Ascending aorta (tissue), 2 donors: ENCODE results near the gene SLC35B2. TPM values are rescaled to one million over a fixed set of nuclear protein-coding genes. Genes with fewer than 3 reads are reported as not detected.

ENCODE experiments used
- DNase-seq, 2 donors: peaks; one replicate each; pipeline ENCODE4 v3.0.0-alpha.2; 2019; ENCODE audit warnings: low spot score in 2 of 2
- H3K27ac ChIP-seq, 2 donors: fragments of 200-600 bp; sonication (generic); one replicate each; pipeline ENCODE4 v1.5.1; 2016 to 2017; ENCODE audit warnings: mild to moderate bottlenecking in 1 of 2
- H3K27me3 ChIP-seq: fragments of 200-600 bp; sonication (generic); one replicate; pipeline ENCODE4 v1.5.1; 2017
- H3K36me3 ChIP-seq, 2 donors: fragments of 200-600 bp; sonication (generic); one replicate each; pipeline ENCODE4 v1.5.1; 2016
- H3K4me1 ChIP-seq, 2 donors: fragments of 200-600 bp; sonication (generic); one replicate each; pipeline ENCODE4 v1.5.1; 2016 to 2017; ENCODE audit warnings: mild to moderate bottlenecking in 1 of 2
- H3K4me3 ChIP-seq, 2 donors: fragments of 200-600 bp; sonication (generic); one replicate each; pipeline ENCODE4 v1.5.1; 2016 to 2017; ENCODE audit warnings: mild to moderate bottlenecking in 1 of 2
- H3K9me3 ChIP-seq, 2 donors: fragments of 200-600 bp; sonication (generic); one replicate each; pipeline ENCODE4 v1.5.1; 2016
- intact Hi-C: fragments of 100-400 bp; cut with DNase I; formaldehyde crosslinking; loops from one replicate; pipeline ENCODE4 v1.15.1; 2023
- total RNA-seq: library from RNA; depleted of rRNA; stranded (reverse); fragments of >200 nt; gene quantifications from one replicate; pipeline ENCODE4 v1.1.0, GENCODE V29; 2016
- TF ChIP-seq, protein P1 (sequence below), 3 experiments: fragments of 200-600 bp in 2 of 3; fragments of 450-650 bp in 1 of 3; sonication (generic) in 2 of 3; IDR thresholded peaks; one replicate each; pipeline ENCODE4 v1.5.1; 2016 to 2019; ENCODE audit warnings: antibody characterized with exemption in 3 of 3, mild to moderate bottlenecking in 1 of 3, moderate library complexity in 1 of 3

SLC35B2 gene
- total RNA-seq, 1 donor from 2014 or later: 9.9 TPM

GRCh38 chr6:44272529-44272928, 15.2 kb upstream of the SLC35B2 start:
- intact Hi-C loops: no loop called here
- no peak overlapping the region for H3K27ac ChIP-seq
- H3K36me3 ChIP-seq: no peaks in the 10 kb centered on the region
- no peaks in the 10 kb centered on the region for H3K9me3 ChIP-seq
- no peak for DNase-seq
- H3K27me3 ChIP-seq: peaks cover 19% of the 10 kb centered on the region
- TF ChIP-seq, protein P1, sequence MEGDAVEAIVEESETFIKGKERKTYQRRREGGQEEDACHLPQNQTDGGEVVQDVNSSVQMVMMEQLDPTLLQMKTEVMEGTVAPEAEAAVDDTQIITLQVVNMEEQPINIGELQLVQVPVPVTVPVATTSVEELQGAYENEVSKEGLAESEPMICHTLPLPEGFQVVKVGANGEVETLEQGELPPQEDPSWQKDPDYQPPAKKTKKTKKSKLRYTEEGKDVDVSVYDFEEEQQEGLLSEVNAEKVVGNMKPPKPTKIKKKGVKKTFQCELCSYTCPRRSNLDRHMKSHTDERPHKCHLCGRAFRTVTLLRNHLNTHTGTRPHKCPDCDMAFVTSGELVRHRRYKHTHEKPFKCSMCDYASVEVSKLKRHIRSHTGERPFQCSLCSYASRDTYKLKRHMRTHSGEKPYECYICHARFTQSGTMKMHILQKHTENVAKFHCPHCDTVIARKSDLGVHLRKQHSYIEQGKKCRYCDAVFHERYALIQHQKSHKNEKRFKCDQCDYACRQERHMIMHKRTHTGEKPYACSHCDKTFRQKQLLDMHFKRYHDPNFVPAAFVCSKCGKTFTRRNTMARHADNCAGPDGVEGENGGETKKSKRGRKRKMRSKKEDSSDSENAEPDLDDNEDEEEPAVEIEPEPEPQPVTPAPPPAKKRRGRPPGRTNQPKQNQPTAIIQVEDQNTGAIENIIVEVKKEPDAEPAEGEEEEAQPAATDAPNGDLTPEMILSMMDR (IDR thresholded peaks at IDR 0.05): no peak
- no peak overlapping the region for H3K4me3 ChIP-seq
- H3K4me1 ChIP-seq: peaks cover 0 to 2% of the 10 kb centered on the region in 2 donors

- Histone ChIP-seq H3K9me3 (no peaks in the 10 kb centered on the region), H3K4me1 (peaks cover 0 to 2% of the 10 kb centered on the region in 2 donors), H3K4me3 (no peak overlapping the region), H3K36me3 (no peaks in the 10 kb centered on the region), H3K27me3 (peaks cover 19% of the 10 kb centered on the region), H3K27ac (no peak overlapping the region)
- TF ChIP-seq, protein P1 (IDR thresholded peaks at IDR 0.05): no peak
- intact Hi-C loops: no loop called here
- DNase-seq: no peak
Measured at GRCh38 chr6:44271914-44272313, 14.6 kb upstream of the SLC35B2 start.

DNA sequence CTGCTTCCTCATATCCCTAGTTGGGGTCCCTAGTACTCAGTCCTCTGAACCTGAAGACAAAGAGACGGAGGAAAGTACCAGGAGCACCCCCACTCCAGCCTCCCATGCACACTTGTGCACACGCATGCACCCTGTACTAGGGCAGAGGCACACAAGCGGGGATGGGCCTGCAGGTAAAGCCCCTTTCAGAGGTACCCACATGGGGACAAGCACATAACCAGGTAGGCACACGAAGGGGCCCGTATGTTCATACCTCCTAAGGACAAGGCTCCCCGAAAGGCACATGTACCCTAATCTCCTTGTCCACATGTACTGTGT, 14.0 kb upstream of the SLC35B2 start:
- H3K36me3 ChIP-seq: no peaks in the 10 kb centered on the region
- DNase-seq: no peak
- H3K9me3 ChIP-seq: no peaks in the 10 kb centered on the region
- no peak overlapping the region for H3K27ac ChIP-seq
- TF ChIP-seq, protein P1 (IDR thresholded peaks at IDR 0.05): no peak
- peaks cover 19% of the 10 kb centered on the region for H3K27me3 ChIP-seq
- peaks cover 0 to 2% of the 10 kb centered on the region in 2 donors for H3K4me1 ChIP-seq
- H3K4me3 ChIP-seq: peak overlapping the region in 1 of 2 donors; percentile 58
- intact Hi-C loops: no loop called here

GRCh38 chr6:44270526-44271405, 13.4 kb upstream of the SLC35B2 start:
- H3K9me3 ChIP-seq: no peaks in the 10 kb centered on the region
- H3K36me3 ChIP-seq: no peaks in the 10 kb centered on the region
- DNase-seq: no peak
- peaks cover 19% of the 10 kb centered on the region for H3K27me3 ChIP-seq
- H3K27ac ChIP-seq: no peak overlapping the region
- H3K4me1 ChIP-seq: peaks cover 0 to 2% of the 10 kb centered on the region in 2 donors
- H3K4me3 ChIP-seq: peak overlapping the region; percentile 48 to 58
- intact Hi-C loops: no loop called here
- TF ChIP-seq, protein P1 (IDR thresholded peaks at IDR 0.05): no peak

DNA sequence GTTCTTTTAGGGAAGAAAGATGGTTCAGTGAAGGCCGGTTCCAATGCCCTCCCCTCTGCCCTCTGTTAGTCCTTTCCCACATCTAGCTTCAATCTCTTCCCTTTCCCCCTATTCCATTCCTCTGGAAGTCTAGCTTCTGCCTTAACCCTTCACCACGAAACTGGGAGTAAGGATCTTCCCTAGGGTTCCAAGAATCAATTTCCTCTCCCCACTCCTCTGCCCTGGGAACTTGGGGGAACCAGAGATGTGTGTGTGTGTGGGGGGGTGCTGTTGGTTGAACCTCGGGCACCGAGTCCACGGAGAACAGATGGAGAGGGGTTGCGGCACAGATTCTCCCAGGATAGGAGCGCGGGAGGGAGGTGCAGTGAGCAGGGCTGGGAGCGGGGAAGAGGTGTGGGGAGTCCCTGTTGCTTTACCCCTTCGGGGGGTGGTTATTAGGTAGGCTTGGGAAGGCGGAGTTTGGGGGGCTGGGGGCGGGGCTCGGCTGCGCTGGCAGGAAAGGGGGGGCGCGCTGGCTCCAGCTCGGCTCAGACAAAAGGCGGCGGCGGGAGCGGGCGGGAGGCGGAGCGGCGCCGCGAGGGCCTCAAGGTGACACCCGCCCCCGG, 12.7 kb upstream of the SLC35B2 start, which contains the start of gene TMEM151B:
Gene TMEM151B, plus strand, starts transcription at position 530 of the 605 bp plus-strand sequence. CDS start 293 bp downstream, outside the sequence.
- no peak within 1 kb of the TSS for H3K27ac ChIP-seq
- no peak for DNase-seq
- intact Hi-C loops: loop anchor here (5.0 kb wide), 3 partner anchors 42 to 187 kb away; partner anchors contain the start of genes AARS2 and CDC5L
- H3K27me3 ChIP-seq: peaks cover 13% of the 10 kb centered on the region
- H3K9me3 ChIP-seq: no peaks in the 10 kb centered on the region
- no peaks in the 10 kb centered on the region for H3K36me3 ChIP-seq
- H3K4me1 ChIP-seq: peaks cover 0 to 2% of the 10 kb centered on the region in 2 donors
- TF ChIP-seq, protein P1 (IDR thresholded peaks at IDR 0.05): no peak
- H3K4me3 ChIP-seq: peak within 1 kb of the TSS; percentile 48 to 58
